Trophoblast cell (in vitro differentiated cells and primary cell): ENCODE measurements around the gene WDR27.

Source experiments
- DNase-seq, 2 donors: peaks; one replicate each; pipeline ENCODE4 v3.0.0-alpha.2; 2016
- H2AFZ ChIP-seq: 2 replicates; pipeline ENCODE4 v1.6.1; 2013; ENCODE audit warnings: low read length, moderate library complexity, mild to moderate bottlenecking; ENCODE audit not compliant: insufficient read depth, poor library complexity
- H2AK5ac ChIP-seq: 2 replicates; pipeline ENCODE4 v1.6.1; 2013; ENCODE audit warnings: mild to moderate bottlenecking, low read length
- H2BK120ac ChIP-seq: 2 replicates; pipeline ENCODE4 v1.6.1; 2013; ENCODE audit warnings: low read length, mild to moderate bottlenecking, moderate library complexity; ENCODE audit not compliant: insufficient read depth, poor library complexity
- H2BK12ac ChIP-seq: 2 replicates; pipeline ENCODE4 v1.6.1; 2013; ENCODE audit warnings: mild to moderate bottlenecking, low read length, moderate library complexity
- H2BK5ac ChIP-seq: 2 replicates; pipeline ENCODE4 v1.6.1; 2013; ENCODE audit warnings: low read length, low read depth, moderate library complexity, mild to moderate bottlenecking; ENCODE audit not compliant: poor library complexity
- H3K14ac ChIP-seq: 2 replicates; pipeline ENCODE4 v1.6.1; 2013; ENCODE audit warnings: mild to moderate bottlenecking, low read length
- H3K18ac ChIP-seq: 2 replicates; pipeline ENCODE4 v1.6.1; 2013; ENCODE audit warnings: mild to moderate bottlenecking, low read length
- H3K23ac ChIP-seq: 2 replicates; pipeline ENCODE4 v1.6.1; 2013; ENCODE audit warnings: low read length
- H3K27ac ChIP-seq: 2 replicates; pipeline ENCODE4 v1.5.1; 2013; ENCODE audit warnings: low read depth, mild to moderate bottlenecking, inconsistent platforms, low read length, moderate library complexity
- H3K27me3 ChIP-seq: 2 replicates; pipeline ENCODE4 v1.6.1; 2013; ENCODE audit warnings: inconsistent platforms, mild to moderate bottlenecking, low read length, moderate library complexity; ENCODE audit not compliant: insufficient read depth
- H3K36me3 ChIP-seq, 2 experiments: 1 replicate in 1 of 2; 2 replicates in 1 of 2; pipeline ENCODE4 v1.6.1; 2013; ENCODE audit warnings: low read length in 2 of 2, mild to moderate bottlenecking in 2 of 2, moderate library complexity in 1 of 2; ENCODE audit not compliant: insufficient read depth in 2 of 2, control insufficient read depth in 1 of 2
- H3K4ac ChIP-seq: 2 replicates; pipeline ENCODE4 v1.6.1; 2013; ENCODE audit warnings: low read depth, mild to moderate bottlenecking, low read length, moderate library complexity
- H3K4me1 ChIP-seq, 2 experiments: 1 replicate in 1 of 2; 2 replicates in 1 of 2; pipeline ENCODE4 v1.6.1; 2013; ENCODE audit warnings: low read length in 2 of 2, mild to moderate bottlenecking in 2 of 2, moderate library complexity in 1 of 2; ENCODE audit not compliant: insufficient read depth in 2 of 2, control insufficient read depth in 1 of 2
- H3K4me2 ChIP-seq: 2 replicates; pipeline ENCODE4 v1.6.1; 2013; ENCODE audit warnings: inconsistent platforms, mild to moderate bottlenecking, low read length, moderate library complexity
- H3K4me3 ChIP-seq: 2 replicates; pipeline ENCODE4 v1.5.1; 2013; ENCODE audit warnings: mild to moderate bottlenecking, low read depth, low read length, inconsistent platforms
- H3K79me1 ChIP-seq: one replicate; pipeline ENCODE4 v1.6.1; 2013; ENCODE audit warnings: low read length
- H3K79me2 ChIP-seq: 2 replicates; pipeline ENCODE4 v1.6.1; 2013; ENCODE audit warnings: low read length, mild to moderate bottlenecking; ENCODE audit not compliant: control insufficient read depth, insufficient read depth, poor library complexity
- H3K9ac ChIP-seq: 2 replicates; pipeline ENCODE4 v1.6.1; 2013; ENCODE audit warnings: mild to moderate bottlenecking, low read length
- H3K9me3 ChIP-seq: 2 replicates; pipeline ENCODE4 v1.6.1; 2013; ENCODE audit warnings: low read depth, mild to moderate bottlenecking, control low read depth, inconsistent platforms, low read length; ENCODE audit not compliant: insufficient read depth
- H4K12ac ChIP-seq: 2 replicates; pipeline ENCODE4 v1.6.1; 2013; ENCODE audit warnings: low read depth, mild to moderate bottlenecking, low read length, moderate library complexity
- H4K8ac ChIP-seq: 2 replicates; pipeline ENCODE4 v1.6.1; 2013; ENCODE audit warnings: low read depth, mild to moderate bottlenecking, low read length, moderate library complexity
- H4K91ac ChIP-seq: one replicate; pipeline ENCODE4 v1.6.1; 2013; ENCODE audit warnings: low read depth, mild to moderate bottlenecking, low read length, moderate library complexity
- WGBS: extraction: QIAGEN DNeasy Blood & Tissue Kit; methylation state at CpG from one replicate; pipeline ENCODE4 v1.1.7; 2013; ENCODE audit warnings: missing lambda C conversion rate; ENCODE audit not compliant: insufficient read length, insufficient coverage; ENCODE audit errors: extremely low coverage; 5-methylcytosine and 5-hydroxymethylcytosine counted together

WDR27 gene

DNA sequence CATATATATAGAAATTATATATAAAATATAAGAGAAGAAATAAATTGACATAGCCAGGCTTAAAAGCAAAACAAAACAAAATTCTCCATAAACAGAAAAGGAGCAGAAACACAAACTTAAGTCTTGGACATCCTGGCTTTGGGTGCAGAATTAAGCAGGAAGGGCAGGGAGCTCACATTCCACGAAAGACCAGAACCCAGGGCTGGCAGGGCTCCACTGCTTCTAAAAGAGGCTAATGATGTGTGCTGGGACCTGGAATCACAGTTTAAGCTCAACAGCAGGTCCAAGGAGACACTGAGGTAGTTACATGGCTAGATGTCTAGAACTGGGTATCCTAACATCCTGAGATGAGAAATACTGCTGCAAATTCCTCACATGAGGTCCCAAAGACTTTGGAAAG, 210.3 kb downstream of the WDR27 start:
- WGBS: no CpG with 5 or more reads among the region's 1 CpG
- H3K9ac ChIP-seq: no peak overlapping the region
- H2BK5ac ChIP-seq: no peak overlapping the region
- no peak overlapping the region for H3K14ac ChIP-seq
- H4K8ac ChIP-seq: no peak overlapping the region
- no peak overlapping the region for H3K4ac ChIP-seq
- H3K9me3 ChIP-seq: no peaks in the 10 kb centered on the region
- H3K79me1 ChIP-seq: no peaks in the 10 kb centered on the region
- no peak overlapping the region for H2AFZ ChIP-seq
- no peaks in the 10 kb centered on the region for H3K4me1 ChIP-seq
- H2BK120ac ChIP-seq: no peak overlapping the region
- no peaks in the 10 kb centered on the region for H3K36me3 ChIP-seq
- H3K27me3 ChIP-seq: no peaks in the 10 kb centered on the region
- no peak overlapping the region for H3K27ac ChIP-seq
- H3K79me2 ChIP-seq: no peaks in the 10 kb centered on the region
- no peak overlapping the region for H3K4me3 ChIP-seq
- no peak overlapping the region for H4K91ac ChIP-seq
- no peak overlapping the region for H4K12ac ChIP-seq
- H2BK12ac ChIP-seq: no peak overlapping the region
- no peak overlapping the region for H2AK5ac ChIP-seq
- no peak overlapping the region for H3K4me2 ChIP-seq
- H3K23ac ChIP-seq: no peak overlapping the region
- DNase-seq: no peak
- no peak overlapping the region for H3K18ac ChIP-seq

DNA sequence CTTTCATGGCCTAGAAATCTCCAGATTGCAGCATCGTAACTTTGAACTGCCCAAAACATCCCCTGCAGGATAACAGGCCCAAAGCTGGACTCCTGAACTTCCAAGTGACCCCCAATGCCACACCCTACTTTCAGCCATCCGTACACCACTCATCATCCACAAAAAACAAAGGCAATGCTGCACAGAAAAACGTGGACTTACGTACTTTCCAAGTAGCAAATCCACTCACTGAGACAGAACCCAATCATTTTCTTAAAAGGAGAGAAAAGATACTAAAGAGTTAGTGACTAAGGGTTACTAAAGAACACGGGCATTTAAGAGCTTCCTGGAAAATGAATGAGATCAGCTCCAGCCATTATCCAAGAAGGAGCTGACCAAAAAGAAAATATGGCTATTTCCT, 211.0 kb downstream of the WDR27 start:
- H3K4me2 ChIP-seq: no peak overlapping the region
- H3K14ac ChIP-seq: no peak overlapping the region
- WGBS: no CpG with 5 or more reads among the region's 5 CpGs
- H3K4me3 ChIP-seq: no peak overlapping the region
- H4K91ac ChIP-seq: no peak overlapping the region
- no peak overlapping the region for H2AK5ac ChIP-seq
- no peak overlapping the region for H2BK5ac ChIP-seq
- no peaks in the 10 kb centered on the region for H3K79me1 ChIP-seq
- no peaks in the 10 kb centered on the region for H3K79me2 ChIP-seq
- no peaks in the 10 kb centered on the region for H3K27me3 ChIP-seq
- no peaks in the 10 kb centered on the region for H3K36me3 ChIP-seq
- no peak overlapping the region for H3K27ac ChIP-seq
- H2BK120ac ChIP-seq: no peak overlapping the region
- H3K4ac ChIP-seq: no peak overlapping the region
- no peak overlapping the region for H4K8ac ChIP-seq
- H2BK12ac ChIP-seq: no peak overlapping the region
- no peaks in the 10 kb centered on the region for H3K4me1 ChIP-seq
- no peaks in the 10 kb centered on the region for H3K9me3 ChIP-seq
- no peak overlapping the region for H2AFZ ChIP-seq
- no peak overlapping the region for H3K18ac ChIP-seq
- H3K9ac ChIP-seq: no peak overlapping the region
- H4K12ac ChIP-seq: no peak overlapping the region
- no peak for DNase-seq
- H3K23ac ChIP-seq: no peak overlapping the region

DNA sequence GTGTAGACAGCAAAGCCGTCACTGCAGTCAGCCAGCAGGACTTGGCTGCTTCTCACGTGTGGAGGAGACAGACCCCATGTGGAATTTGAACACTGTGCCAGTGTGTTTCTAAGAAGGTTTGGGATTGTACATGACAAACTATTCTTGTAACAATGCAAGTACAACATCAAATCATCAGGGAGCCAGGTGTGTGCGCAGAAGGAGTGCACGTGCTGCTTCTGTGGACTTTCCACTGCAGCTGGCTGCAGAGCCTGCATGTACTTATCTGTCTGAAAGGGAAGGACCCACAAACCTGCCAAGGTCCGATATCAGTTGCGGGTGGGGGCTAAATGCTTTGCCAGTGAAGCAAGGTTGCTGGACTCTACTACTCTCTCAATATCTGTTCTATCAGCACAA, 211.6 kb downstream of the WDR27 start:
- no peak for DNase-seq
- Histone ChIP-seq H3K4ac (no peak overlapping the region), H3K9ac (no peak overlapping the region), H3K79me2 (no peaks in the 10 kb centered on the region), H4K8ac (no peak overlapping the region), H2BK5ac (no peak overlapping the region), H3K4me2 (no peak overlapping the region), H3K18ac (no peak overlapping the region), H3K4me1 (no peaks in the 10 kb centered on the region), H3K4me3 (no peak overlapping the region), H3K36me3 (no peaks in the 10 kb centered on the region), H3K14ac (no peak overlapping the region), H3K27ac (no peak overlapping the region), H4K91ac (no peak overlapping the region), H2BK120ac (no peak overlapping the region), H2AFZ (no peak overlapping the region), H2BK12ac (no peak overlapping the region), H3K79me1 (no peaks in the 10 kb centered on the region), H3K9me3 (no peaks in the 10 kb centered on the region), H4K12ac (no peak overlapping the region), H3K23ac (no peak overlapping the region), H3K27me3 (no peaks in the 10 kb centered on the region), H2AK5ac (no peak overlapping the region)
- no CpG with 5 or more reads among the region's 6 CpGs for WGBS

DNA sequence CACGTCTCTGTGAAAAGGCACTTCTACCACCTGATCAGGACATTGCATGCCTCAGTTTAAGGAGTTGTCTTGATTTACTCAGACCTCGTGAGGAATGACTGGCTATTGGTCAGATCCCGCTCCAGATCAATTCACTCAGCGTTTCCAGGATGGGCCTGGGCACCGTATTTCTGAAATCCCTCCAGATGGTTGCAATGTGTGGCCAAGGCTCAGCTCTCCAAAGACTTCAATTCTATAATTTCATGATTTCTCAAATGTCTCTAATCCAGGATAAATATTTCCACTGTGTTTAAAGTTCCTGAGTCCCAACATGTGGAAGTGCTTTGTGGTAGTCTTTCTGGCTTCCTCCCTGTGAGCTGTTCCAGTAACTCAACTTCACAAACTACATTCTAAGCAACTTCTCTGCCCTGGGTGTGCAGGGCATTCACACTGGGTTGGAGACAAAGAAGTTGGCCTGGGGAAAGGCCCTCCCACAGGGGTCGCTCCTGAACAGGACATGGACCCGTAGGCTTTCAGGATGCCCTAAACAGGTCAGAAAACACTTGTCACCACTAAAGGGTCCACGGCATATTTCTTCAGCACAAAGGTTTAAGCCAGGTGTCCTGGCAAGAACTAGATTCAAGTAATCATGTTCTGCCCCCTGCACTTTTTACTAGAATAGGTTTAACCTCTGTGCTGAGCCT, 212.1 kb downstream of the WDR27 start:
- DNase-seq: no peak
- WGBS: no CpG with 5 or more reads among the region's 8 CpGs

More for the DNA sequence above, 212.1 kb downstream of the WDR27 start:
- no peak overlapping the region for H2BK120ac ChIP-seq
- no peak overlapping the region for H3K18ac ChIP-seq
- no peaks in the 10 kb centered on the region for H3K4me1 ChIP-seq
- no peak overlapping the region for H3K9ac ChIP-seq
- no peaks in the 10 kb centered on the region for H3K9me3 ChIP-seq
- no peak overlapping the region for H3K27ac ChIP-seq
- H3K36me3 ChIP-seq: no peaks in the 10 kb centered on the region
- H4K12ac ChIP-seq: no peak overlapping the region
- H2BK12ac ChIP-seq: no peak overlapping the region
- no peak overlapping the region for H2BK5ac ChIP-seq
- no peaks in the 10 kb centered on the region for H3K79me1 ChIP-seq
- H3K14ac ChIP-seq: no peak overlapping the region
- H4K91ac ChIP-seq: no peak overlapping the region
- H4K8ac ChIP-seq: no peak overlapping the region
- no peak overlapping the region for H3K4me3 ChIP-seq
- no peaks in the 10 kb centered on the region for H3K79me2 ChIP-seq
- no peak overlapping the region for H3K23ac ChIP-seq
- H3K27me3 ChIP-seq: no peaks in the 10 kb centered on the region
- no peak overlapping the region for H3K4ac ChIP-seq
- no peak overlapping the region for H2AFZ ChIP-seq
- H2AK5ac ChIP-seq: no peak overlapping the region
- no peak overlapping the region for H3K4me2 ChIP-seq
